HEK293 (cell line): ENCODE results near the gene CPNE4.

Experiments
- CTCF ChIP-seq: fragments of 450-650 bp; formaldehyde crosslinking; IDR thresholded peaks from 2 replicates; pipeline ENCODE4 v1.5.1; 2016; ENCODE audit warnings: missing biosample characterization, missing genetic modification characterization
- ZNF416 ChIP-seq: fragments of 450-650 bp; formaldehyde crosslinking; IDR thresholded peaks from 2 replicates; pipeline ENCODE4 v1.5.1; 2016; ENCODE audit warnings: missing biosample characterization, missing genetic modification characterization
- ZSCAN4 ChIP-seq: fragments of 450-650 bp; formaldehyde crosslinking; IDR thresholded peaks from 2 replicates; pipeline ENCODE4 v1.5.1; 2017; ENCODE audit warnings: missing biosample characterization, missing genetic modification characterization
- TF ChIP-seq, protein P1 (sequence below): fragments of 450-650 bp; formaldehyde crosslinking; IDR thresholded peaks from 2 replicates; pipeline ENCODE4 v1.5.1; 2016; ENCODE audit warnings: missing biosample characterization, missing genetic modification characterization

- TF ChIP-seq, protein P1, sequence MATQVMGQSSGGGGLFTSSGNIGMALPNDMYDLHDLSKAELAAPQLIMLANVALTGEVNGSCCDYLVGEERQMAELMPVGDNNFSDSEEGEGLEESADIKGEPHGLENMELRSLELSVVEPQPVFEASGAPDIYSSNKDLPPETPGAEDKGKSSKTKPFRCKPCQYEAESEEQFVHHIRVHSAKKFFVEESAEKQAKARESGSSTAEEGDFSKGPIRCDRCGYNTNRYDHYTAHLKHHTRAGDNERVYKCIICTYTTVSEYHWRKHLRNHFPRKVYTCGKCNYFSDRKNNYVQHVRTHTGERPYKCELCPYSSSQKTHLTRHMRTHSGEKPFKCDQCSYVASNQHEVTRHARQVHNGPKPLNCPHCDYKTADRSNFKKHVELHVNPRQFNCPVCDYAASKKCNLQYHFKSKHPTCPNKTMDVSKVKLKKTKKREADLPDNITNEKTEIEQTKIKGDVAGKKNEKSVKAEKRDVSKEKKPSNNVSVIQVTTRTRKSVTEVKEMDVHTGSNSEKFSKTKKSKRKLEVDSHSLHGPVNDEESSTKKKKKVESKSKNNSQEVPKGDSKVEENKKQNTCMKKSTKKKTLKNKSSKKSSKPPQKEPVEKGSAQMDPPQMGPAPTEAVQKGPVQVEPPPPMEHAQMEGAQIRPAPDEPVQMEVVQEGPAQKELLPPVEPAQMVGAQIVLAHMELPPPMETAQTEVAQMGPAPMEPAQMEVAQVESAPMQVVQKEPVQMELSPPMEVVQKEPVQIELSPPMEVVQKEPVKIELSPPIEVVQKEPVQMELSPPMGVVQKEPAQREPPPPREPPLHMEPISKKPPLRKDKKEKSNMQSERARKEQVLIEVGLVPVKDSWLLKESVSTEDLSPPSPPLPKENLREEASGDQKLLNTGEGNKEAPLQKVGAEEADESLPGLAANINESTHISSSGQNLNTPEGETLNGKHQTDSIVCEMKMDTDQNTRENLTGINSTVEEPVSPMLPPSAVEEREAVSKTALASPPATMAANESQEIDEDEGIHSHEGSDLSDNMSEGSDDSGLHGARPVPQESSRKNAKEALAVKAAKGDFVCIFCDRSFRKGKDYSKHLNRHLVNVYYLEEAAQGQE, result no peak
- TF ChIP-seq ZNF416 (tag by site-specific recombination) (no peak), ZSCAN4 (tag by site-specific recombination) (no peak), CTCF (tag by site-specific recombination) (no peak)
Observed at GRCh38 chr3:132037056-132037455, 2.2 kb upstream of the CPNE4 start.
